ENCODE data around the gene RXFP3.

Gene RXFP3

GRCh38 chr5:33936381-33937016, at the start of gene RXFP3:
RXFP3 (plus strand) TSS chr5:33936386; CDS start chr5:33936741, 355 bp downstream.
- no peak for TF ChIP-seq GATA3 (IDR thresholded peaks at IDR 0.05; ENCODE audit: low read depth, low read length)
- no peak for TF ChIP-seq GATA2 (IDR thresholded peaks at IDR 0.05; ENCODE audit: low read depth, low read length)

GRCh38 chr5:33887268-33887667, 48.9 kb upstream of the RXFP3 start:
- TF ChIP-seq GATA2 (IDR thresholded peaks at IDR 0.05; ENCODE audit: low read depth, low read length) (no peak), GATA3 (IDR thresholded peaks at IDR 0.05; ENCODE audit: low read depth, low read length) (no peak)

- TF ChIP-seq GATA3 (IDR thresholded peaks at IDR 0.05; ENCODE audit: low read depth, low read length) (no peak), GATA2 (IDR thresholded peaks at IDR 0.05; ENCODE audit: low read depth, low read length) (no peak)
These were observed 47.6 kb upstream of the RXFP3 start for GRCh38 chr5:33888587-33888986.

GRCh38 chr5:33890131-33891032, 45.8 kb upstream of the RXFP3 start:
- TF ChIP-seq GATA3 (IDR thresholded peaks at IDR 0.05; ENCODE audit: low read depth, low read length) = no peak
- TF ChIP-seq GATA2 (IDR thresholded peaks at IDR 0.05; ENCODE audit: low read depth, low read length) = no peak

GRCh38 chr5:33891446-33891787, 44.8 kb upstream of the RXFP3 start:
- TF ChIP-seq GATA2 (IDR thresholded peaks at IDR 0.05; ENCODE audit: low read depth, low read length) (no peak), GATA3 (IDR thresholded peaks at IDR 0.05; ENCODE audit: low read depth, low read length) (no peak)

- no peak for TF ChIP-seq GATA2 (IDR thresholded peaks at IDR 0.05; ENCODE audit: low read depth, low read length)
- no peak for TF ChIP-seq GATA3 (IDR thresholded peaks at IDR 0.05; ENCODE audit: low read depth, low read length)
These were observed 44.2 kb upstream of the RXFP3 start, which contains the start of gene ADAMTS12 for GRCh38 chr5:33891788-33892619. ADAMTS12 (minus strand) TSS chr5:33891990; CDS start chr5:33891856, 134 bp downstream.

- TF ChIP-seq GATA2 (IDR thresholded peaks at IDR 0.05; ENCODE audit: low read depth, low read length) (no peak), GATA3 (IDR thresholded peaks at IDR 0.05; ENCODE audit: low read depth, low read length) (no peak)
These were observed 43.5 kb upstream of the RXFP3 start for GRCh38 chr5:33892620-33893137.

- TF ChIP-seq GATA3 (IDR thresholded peaks at IDR 0.05; ENCODE audit: low read depth, low read length) (no peak), GATA2 (IDR thresholded peaks at IDR 0.05; ENCODE audit: low read depth, low read length) (no peak)
These were observed 41.6 kb upstream of the RXFP3 start for GRCh38 chr5:33894566-33894965.

- TF ChIP-seq GATA2 (IDR thresholded peaks at IDR 0.05; ENCODE audit: low read depth, low read length) (no peak), GATA3 (IDR thresholded peaks at IDR 0.05; ENCODE audit: low read depth, low read length) (no peak)
These were observed 35.0 kb upstream of the RXFP3 start for GRCh38 chr5:33901156-33901555.

- TF ChIP-seq GATA2 (IDR thresholded peaks at IDR 0.05; ENCODE audit: low read depth, low read length) (no peak), GATA3 (IDR thresholded peaks at IDR 0.05; ENCODE audit: low read depth, low read length) (no peak)
These were observed 33.1 kb upstream of the RXFP3 start for GRCh38 chr5:33903118-33903517.

- TF ChIP-seq GATA2 (IDR thresholded peaks at IDR 0.05; ENCODE audit: low read depth, low read length) (no peak), GATA3 (IDR thresholded peaks at IDR 0.05; ENCODE audit: low read depth, low read length) (no peak)
These were observed 30.8 kb upstream of the RXFP3 start for GRCh38 chr5:33905381-33905780.

GRCh38 chr5:33921002-33921401, 15.2 kb upstream of the RXFP3 start:
- no peak for TF ChIP-seq GATA2 (IDR thresholded peaks at IDR 0.05; ENCODE audit: low read depth, low read length)
- no peak for TF ChIP-seq GATA3 (IDR thresholded peaks at IDR 0.05; ENCODE audit: low read depth, low read length)

GRCh38 chr5:33925278-33925677, 10.9 kb upstream of the RXFP3 start:
- TF ChIP-seq GATA2 (IDR thresholded peaks at IDR 0.05; ENCODE audit: low read depth, low read length) (no peak), GATA3 (IDR thresholded peaks at IDR 0.05; ENCODE audit: low read depth, low read length) (no peak)

- TF ChIP-seq GATA2 (IDR thresholded peaks at IDR 0.05; ENCODE audit: low read depth, low read length) = no peak
- no peak for TF ChIP-seq GATA3 (IDR thresholded peaks at IDR 0.05; ENCODE audit: low read depth, low read length)
These were observed 8.5 kb upstream of the RXFP3 start for GRCh38 chr5:33927685-33928084.
